Renal pelvis (tissue), 4 donors: Measurements from ENCODE around the gene DDIT3. TPM values are rescaled to one million over a fixed set of nuclear protein-coding genes. Genes with fewer than 3 reads are reported as not detected.
"Not testable (repeated sequence)": the region's sequence is repeated elsewhere in the genome, so short reads cannot be mapped to it uniquely, and the experiment has no call there.

Experiments used
- DNase-seq: peaks from one replicate; pipeline ENCODE4 v3.0.0-alpha.2; 2013
- polyA plus RNA-seq, 3 donors: library from polyadenylated mRNA; unstranded; fragments of 120-200 nt; gene quantifications; one replicate each; pipeline ENCODE4 v1.2.1, GENCODE V29; 2013; ENCODE audit not compliant: insufficient read length in 3 of 3

The DDIT3 gene
- polyA plus RNA-seq, 3 donors: 27.5 to 31.3 (median 31.2) TPM

- DNase-seq: no peak
Observed at GRCh38 chr12:57528831-57529555, 8.7 kb upstream of the DDIT3 start.

- no peak for DNase-seq
Observed at GRCh38 chr12:57528176-57528575, 7.9 kb upstream of the DDIT3 start.

- DNase-seq: no peak
Observed at GRCh38 chr12:57527184-57527583, 6.9 kb upstream of the DDIT3 start.

DNA sequence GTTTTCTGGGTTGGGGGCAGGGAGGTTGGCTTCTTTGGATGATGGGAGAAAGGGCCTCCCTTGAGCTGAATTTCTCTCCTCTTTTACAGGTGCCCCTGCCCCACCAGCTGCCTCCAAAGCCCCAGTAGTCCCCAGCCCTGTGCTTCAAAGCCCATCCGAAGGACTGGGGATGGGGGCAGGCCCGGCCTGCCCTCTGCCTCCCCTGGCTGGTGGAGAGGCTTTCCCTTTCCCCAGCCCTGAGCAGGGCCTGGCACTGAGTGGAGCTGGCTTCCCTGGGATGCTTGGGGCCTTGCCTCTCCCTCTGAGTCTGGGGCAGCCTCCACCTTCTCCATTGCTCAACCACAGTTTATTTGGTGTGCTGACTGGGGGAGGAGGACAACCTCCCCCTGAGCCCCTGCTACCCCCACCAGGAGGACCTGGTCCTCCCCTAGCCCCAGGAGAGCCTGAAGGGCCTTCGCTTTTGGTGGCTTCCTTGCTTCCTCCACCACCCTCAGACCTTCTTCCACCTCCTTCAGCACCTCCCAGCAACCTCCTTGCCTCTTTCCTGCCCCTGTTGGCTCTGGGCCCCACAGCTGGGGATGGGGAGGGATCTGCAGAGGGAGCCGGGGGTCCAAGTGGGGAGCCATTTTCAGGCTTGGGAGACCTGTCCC is 6.3 kb upstream of the DDIT3 start:
- no peak for DNase-seq

- DNase-seq: no peak
Observed at GRCh38 chr12:57525615-57526383, 5.5 kb upstream of the DDIT3 start.

DNA sequence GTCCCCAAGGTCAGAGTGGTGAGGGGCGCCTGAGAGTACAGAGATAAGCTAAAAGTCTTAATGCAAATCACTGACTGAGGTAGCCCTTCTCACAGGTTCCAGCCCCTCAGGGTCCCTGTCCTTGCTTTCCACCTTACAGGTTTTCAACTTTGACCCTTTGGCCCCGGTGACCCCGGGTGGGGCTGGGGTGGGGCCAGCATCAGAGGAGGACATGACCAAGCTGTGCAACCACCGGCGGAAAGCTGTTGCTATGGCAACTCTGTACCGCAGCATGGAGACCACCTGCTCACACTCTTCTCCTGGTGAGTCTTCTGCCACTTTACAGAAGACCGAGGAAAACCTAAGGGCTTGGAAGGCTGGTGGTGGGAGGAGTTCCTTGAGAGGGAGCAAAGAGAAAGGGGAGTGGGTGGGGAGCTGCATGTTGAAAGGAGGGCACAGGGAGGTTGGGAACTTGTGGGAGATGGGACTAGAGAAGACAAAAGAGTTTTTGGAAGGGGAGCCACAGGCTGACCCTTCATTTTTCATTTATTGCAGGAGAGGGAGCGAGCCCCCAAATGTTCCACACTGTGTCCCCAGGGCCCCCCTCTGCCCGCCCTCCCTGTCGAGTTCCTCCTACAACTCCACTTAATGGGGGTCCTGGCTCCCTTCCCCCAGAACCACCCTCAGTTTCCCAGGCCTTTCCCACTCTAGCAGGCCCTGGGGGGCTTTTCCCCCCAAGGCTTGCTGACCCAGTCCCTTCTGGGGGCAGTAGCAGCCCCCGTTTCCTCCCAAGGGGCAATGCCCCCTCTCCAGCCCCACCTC is 4.7 kb upstream of the DDIT3 start:
- DNase-seq: no peak

DNA sequence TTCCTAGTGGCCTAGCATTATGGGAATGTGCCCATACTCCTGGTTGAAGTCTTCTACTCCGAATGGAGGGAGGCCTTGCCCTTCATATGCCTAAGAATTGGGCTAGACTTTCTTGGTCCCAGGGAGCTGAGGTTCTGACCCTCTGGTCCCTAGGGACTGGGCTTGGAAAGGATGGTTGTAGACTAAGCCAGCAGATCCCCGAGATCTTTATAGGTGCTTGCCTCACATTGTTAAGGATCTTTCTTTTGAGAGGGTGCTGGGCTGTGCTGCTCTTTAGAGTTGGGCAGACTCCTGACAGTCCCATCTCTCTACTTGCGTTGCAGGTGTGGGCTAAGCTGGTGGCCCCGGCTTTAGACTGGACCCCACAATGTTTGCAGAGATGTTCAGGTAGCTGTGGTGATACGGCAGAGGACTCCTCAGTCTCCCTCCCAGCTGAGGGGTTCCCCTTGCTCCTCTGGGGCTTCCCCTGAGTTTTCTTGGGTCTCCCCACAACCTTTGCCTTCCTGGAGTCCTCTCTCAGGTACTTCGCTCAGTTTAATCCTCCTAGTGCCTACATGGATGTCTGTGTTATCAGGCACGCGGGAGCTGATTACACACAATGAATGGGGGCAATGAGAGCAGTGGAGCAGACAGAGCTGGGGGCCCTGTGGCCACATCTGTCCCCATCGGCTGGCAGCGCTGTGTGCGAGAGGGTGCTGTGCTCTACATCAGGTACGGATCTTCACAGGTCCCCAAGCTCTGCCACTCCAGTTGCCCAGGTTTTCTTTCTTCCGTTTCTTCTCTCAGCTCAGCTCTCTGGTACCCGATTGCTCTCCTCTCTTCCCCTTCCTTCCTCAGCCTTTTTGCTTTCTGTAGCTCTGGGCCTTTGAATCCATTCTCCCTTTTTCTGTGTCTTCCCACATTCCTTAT is 3.6 kb upstream of the DDIT3 start:
- DNase-seq: no peak

DNA sequence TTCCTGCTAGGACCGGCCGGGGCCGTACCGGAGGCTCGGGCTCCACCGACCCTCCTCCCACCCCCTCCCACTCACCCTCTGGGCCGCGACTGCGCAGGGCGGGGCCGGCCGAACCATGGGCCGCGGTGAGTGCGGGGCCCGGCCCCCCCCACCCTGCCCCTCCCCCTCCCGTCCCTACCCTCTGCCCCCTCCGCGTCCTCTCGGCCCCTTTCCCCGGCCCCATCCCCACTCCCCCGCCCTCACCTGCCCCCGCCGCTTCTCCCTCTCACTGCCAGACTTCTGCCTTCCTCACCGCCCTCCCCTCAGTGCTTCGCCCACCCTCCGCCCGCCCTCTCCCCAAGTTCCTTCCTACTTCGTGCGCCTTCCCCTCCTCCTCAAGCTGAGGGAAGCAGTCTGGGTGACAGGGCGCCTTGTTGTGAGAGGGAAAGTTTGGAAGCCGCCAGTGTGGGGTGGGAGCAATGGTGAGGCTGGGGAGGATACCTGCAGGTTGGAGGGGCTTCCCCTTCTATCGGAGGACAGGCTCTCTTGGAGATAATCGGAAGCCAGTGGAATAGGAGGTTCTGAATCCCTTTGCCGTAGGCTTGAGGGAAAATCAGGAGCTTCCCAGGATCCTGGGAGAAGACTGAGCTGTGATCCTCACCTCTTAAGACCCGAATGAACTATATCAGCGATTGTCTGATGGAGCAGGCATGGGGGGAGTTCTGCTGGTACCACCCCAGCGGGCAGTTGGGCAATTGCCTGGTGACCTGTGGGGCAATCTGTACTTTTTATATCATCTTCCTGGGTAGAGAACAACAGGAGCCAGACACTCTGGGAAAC is 2.8 kb upstream of the DDIT3 start:
- DNase-seq: peak; percentile 80

DNA sequence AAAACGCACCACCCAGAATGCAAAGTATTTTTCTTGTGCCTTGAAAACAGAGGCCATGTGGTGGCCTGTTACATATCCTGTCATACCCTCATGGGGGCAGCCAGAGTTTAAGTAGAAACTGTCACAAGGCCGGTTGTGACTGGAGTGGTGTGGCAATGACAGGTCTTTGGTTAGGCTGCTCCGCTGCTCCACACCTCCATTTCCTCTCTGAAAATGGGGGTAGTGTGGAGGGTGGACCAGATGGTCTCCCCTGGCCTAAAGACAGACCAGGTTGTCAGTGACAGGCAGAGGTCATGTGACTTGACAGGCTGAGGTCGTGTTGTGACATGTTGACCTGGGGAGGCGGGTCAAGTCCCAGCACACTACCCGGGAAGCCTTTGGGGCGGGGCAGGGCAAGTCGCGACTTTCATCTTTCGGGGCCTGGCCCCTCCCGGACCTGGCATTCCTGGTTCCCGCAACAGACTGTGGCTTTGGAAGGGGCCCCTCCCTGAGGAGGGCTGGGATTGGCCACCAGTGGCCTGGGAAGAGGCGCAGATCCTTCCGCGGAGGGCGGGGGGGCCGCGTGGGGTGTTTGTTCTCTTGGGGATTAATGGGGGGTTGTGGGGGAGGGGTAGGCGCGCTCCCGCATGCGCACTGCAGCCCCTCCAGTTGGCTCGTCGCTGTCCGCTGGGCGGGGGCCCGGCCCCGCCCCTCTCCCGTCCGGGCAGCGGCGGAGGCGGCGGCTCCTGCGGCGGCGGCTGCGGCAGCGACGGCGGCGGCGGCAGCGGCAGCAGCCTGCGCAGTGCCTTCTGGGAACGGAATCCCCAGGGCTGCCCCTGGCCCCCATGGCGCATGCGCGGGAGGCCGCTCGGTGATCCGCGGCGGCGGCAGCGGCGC is 1.9 kb upstream of the DDIT3 start, which contains the start of gene MBD6:
MBD6 (plus strand) TSS at position 814 of the 876 bp plus-strand sequence. CDS start 1,480 bp downstream, outside the sequence.
- peak; percentile 90 for DNase-seq

- peak; percentile 55 for DNase-seq
Observed at GRCh38 chr12:57521525-57522010, 1.3 kb upstream of the DDIT3 start.

- DNase-seq: no peak
Observed at GRCh38 chr12:57519796-57520052, 590 bp downstream of the DDIT3 start.

DNA sequence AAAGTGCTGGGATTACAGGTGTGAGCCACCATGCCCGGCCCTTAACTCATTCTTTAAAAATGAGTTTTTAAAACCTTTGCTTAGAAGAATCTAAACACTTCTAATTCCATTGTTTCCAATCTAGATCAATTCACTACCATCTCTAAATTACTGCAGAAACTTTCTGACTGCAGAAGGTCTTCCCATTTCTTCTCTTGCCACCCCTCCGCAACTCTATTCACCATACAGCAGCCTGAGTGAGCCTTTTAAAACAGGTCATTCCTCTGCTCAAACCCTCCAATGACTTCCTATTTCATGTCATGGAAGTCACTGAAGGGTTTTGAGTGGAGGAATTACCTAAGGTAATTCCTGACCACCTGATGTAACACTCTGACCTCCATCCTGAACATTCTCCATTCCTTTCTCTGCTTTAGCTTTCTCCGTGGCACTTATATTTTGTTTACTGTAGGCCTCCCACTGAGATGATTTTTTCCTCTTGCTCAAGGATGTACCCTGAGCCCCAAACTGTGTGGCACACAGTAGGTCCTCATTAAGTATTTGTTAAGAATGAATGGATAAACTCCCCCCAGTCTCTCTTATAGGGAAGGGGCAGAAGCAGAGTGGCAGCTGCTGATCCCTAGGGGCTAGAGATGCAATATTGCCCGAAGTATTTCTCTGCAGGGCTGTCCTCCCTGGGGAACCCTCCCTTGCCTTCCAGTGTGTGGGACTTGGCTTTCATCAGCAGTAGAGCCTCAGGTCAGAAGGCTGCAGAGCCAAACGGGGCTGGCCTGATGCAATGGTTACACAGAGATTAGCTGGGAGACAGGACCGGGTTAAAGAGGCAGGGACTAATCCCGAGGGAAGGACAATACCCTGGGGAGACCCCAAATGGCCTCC is 1.2 kb downstream of the DDIT3 start:
- DNase-seq: no peak

DNA sequence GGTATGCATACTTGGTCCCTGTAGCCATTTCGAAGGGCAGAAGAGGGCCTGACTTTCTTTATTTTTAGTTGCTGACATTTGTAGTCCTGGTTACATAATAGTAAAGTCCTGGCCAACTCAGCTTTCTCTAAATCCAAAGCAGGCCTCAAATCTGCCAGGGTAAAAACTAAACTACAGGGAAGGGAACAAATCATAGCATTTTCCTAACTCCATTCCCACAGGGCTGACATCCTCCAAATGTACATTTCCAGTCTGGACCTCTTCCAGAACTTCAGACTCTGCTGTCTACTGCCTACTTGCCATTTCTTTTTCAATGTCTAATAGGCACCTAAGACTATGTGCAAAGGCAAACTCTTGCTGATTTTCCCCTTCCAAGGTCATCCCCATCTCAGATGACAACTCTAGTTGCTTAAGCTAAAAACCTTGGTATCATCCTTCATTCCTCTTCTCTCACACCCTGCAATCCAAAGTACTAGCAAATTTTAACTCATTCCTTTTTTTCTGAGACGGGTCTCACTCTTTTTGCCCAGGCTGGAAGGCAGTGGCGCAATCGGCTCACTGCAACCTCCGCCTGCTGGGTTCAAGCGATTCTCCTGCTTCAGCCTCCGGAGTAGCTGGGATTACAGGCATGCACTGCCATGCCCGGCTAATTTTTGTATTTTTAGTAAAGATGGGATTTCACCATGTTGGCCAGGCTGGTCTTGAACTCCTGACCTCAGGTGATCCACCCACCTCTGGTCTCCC is 2.0 kb downstream of the DDIT3 start:
- no peak for DNase-seq

DNA sequence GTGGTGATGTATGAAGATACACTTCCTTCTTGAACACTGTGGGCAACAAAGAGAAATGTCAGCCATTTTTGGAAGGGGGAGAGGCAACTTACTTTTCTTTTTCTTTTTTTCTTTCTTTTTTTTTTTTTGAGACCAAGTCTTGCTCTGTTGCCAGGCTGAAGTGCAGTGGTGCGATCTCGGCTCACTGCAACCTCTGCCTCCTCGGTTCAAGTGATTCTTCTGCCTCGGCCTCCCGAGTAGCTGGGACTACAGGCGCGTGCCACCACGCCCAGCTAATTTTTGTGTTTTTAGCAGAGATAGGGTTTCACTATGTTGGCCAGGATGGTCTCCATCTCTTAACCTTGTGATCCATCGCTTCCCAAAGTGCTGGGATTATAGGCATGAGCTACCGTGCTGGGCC is 2.6 kb downstream of the DDIT3 start:
- DNase-seq: not testable (repeated sequence)

DNA sequence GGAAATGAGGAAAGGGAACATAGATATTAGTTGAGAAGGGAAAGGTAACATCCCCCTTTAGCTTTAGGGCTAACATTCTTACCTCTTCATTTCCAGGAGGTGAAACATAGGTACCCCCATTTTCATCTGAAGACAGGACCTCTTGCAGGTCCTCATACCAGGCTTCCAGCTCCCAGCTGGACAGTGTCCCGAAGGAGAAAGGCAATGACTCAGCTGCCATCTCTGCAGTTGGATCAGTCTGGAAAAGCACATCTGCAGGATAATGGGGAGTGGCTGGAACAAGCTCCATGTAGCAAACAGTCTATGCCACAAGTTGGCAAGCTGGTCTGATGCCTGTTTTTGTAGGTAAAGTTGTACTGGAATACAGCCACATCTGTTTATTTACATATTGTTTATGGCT is 3.1 kb downstream of the DDIT3 start:
- no peak for DNase-seq

- no peak for DNase-seq
Observed at GRCh38 chr12:57516617-57517153, 3.6 kb downstream of the DDIT3 start.
